ENCODE data around the gene PLEKHG4B. TPM values are rescaled to one million over a fixed set of nuclear protein-coding genes. Genes with fewer than 3 reads are reported as not detected.

The PLEKHG4B gene
- total and polyA plus RNA-seq, 4 donors = under 0.01 to 0.05 (median 0.01) TPM; not detected in 1

GRCh38 chr5:147751-148150, 55.8 kb downstream of the PLEKHG4B start:
- TF ChIP-seq HNF4G (IDR thresholded peaks at IDR 0.05) (no peak), YY1 (IDR thresholded peaks at IDR 0.05) (no peak), JUND (IDR thresholded peaks at IDR 0.05) (no peak)
- WGBS = 97% methylated on average over 1 of the region's 1 CpG

GRCh38 chr5:149745-150485, 57.9 kb downstream of the PLEKHG4B start:
- Histone ChIP-seq H3K27me3 (ENCODE audit: control insufficient read depth in 4 of 4, insufficient read depth in 4 of 4, low read length in 3 of 4) (no peaks in the 10 kb centered on the region), H3K4me3 (ENCODE audit: low read depth in 1 of 3, low read length in 3 of 3) (no peak overlapping the region), H3K27ac (ENCODE audit: low read depth in 1 of 2, low read length in 2 of 2) (no peak overlapping the region), H3K9ac (ENCODE audit: low read depth in 1 of 2, low read length in 2 of 2) (no peak overlapping the region), H3K4me1 (ENCODE audit: control insufficient read depth in 4 of 4, insufficient read depth in 4 of 4, low read length in 3 of 4) (no peaks in the 10 kb centered on the region), H3K9me3 (ENCODE audit: control insufficient read depth in 4 of 4, low read length in 3 of 4) (peaks cover 8 to 11% (median 9%) of the 10 kb centered on the region in 4 donors), H3K36me3 (ENCODE audit: control insufficient read depth in 4 of 4, insufficient read depth in 3 of 4, low read depth in 1 of 4, low read length in 3 of 4) (no peaks in the 10 kb centered on the region)
- WGBS = 81% methylated on average over 6 of the region's 6 CpGs
- TF ChIP-seq ZBTB33 (IDR thresholded peaks at IDR 0.05) (no peak), NR2F2 (IDR thresholded peaks at IDR 0.05) (no peak), YY1 (IDR thresholded peaks at IDR 0.05) (no peak), EGR1 (IDR thresholded peaks at IDR 0.05; ENCODE audit: low read depth in 2 of 2) (no peak), FOXA2 (IDR thresholded peaks at IDR 0.05) (no peak), HNF4A (conservative IDR thresholded peaks at IDR 0.05) (no peak), HNF4G (IDR thresholded peaks at IDR 0.05) (no peak), TAF1 (conservative IDR thresholded peaks at IDR 0.05) (no peak), MAX (IDR thresholded peaks at IDR 0.05) (no peak), GABPA (IDR thresholded peaks at IDR 0.05 in 1 of 2, conservative IDR thresholded peaks at IDR 0.05 in 1 of 2) (no peak), REST (IDR thresholded peaks at IDR 0.05) (no peak), ATF3 (IDR thresholded peaks at IDR 0.05) (no peak), SP1 (IDR thresholded peaks at IDR 0.05) (no peak), JUND (IDR thresholded peaks at IDR 0.05) (no peak)
- DNase-seq (ENCODE audit: low spot score) = no peak

More at GRCh38 chr5:147751-148150, 55.8 kb downstream of the PLEKHG4B start:
- no peak overlapping the region for H3K9ac ChIP-seq (ENCODE audit: low read depth in 1 of 2, low read length in 2 of 2)
- no peak overlapping the region for H3K27ac ChIP-seq (ENCODE audit: low read depth in 1 of 2, low read length in 2 of 2)
- no peaks in the 10 kb centered on the region for H3K36me3 ChIP-seq (ENCODE audit: control insufficient read depth in 4 of 4, insufficient read depth in 3 of 4, low read depth in 1 of 4, low read length in 3 of 4)
- H3K4me3 ChIP-seq (ENCODE audit: low read depth in 1 of 3, low read length in 3 of 3) = no peak overlapping the region
- peaks cover 8 to 11% (median 9%) of the 10 kb centered on the region in 4 donors for H3K9me3 ChIP-seq (ENCODE audit: control insufficient read depth in 4 of 4, low read length in 3 of 4)
- H3K27me3 ChIP-seq (ENCODE audit: control insufficient read depth in 4 of 4, insufficient read depth in 4 of 4, low read length in 3 of 4) = no peaks in the 10 kb centered on the region
- no peak for DNase-seq (ENCODE audit: low spot score)
- no peaks in the 10 kb centered on the region for H3K4me1 ChIP-seq (ENCODE audit: control insufficient read depth in 4 of 4, insufficient read depth in 4 of 4, low read length in 3 of 4)
